Skeletal muscle tissue (tissue), 4 donors: ENCODE data around the gene CEP19. TPM values are rescaled to one million over a fixed set of nuclear protein-coding genes. Genes with fewer than 3 reads are reported as not detected.

ENCODE experiments used
- H3K27ac ChIP-seq: one replicate; pipeline ENCODE4 v1.7.0; 2013; ENCODE audit warnings: mild to moderate bottlenecking, low read depth, low read length, inconsistent platforms
- H3K27me3 ChIP-seq, 3 donors: one replicate each; pipeline ENCODE4 v1.7.0; 2013; ENCODE audit warnings: low read length in 3 of 3; ENCODE audit not compliant: control insufficient read depth in 3 of 3, insufficient read depth in 3 of 3
- H3K36me3 ChIP-seq, 3 donors: one replicate each; pipeline ENCODE4 v1.7.0; 2013; ENCODE audit warnings: low read length in 3 of 3; ENCODE audit not compliant: control insufficient read depth in 3 of 3, insufficient read depth in 3 of 3
- H3K4me1 ChIP-seq, 3 donors: one replicate each; pipeline ENCODE4 v1.7.0; 2013; ENCODE audit warnings: low read length in 3 of 3, mild to moderate bottlenecking in 3 of 3; ENCODE audit not compliant: control insufficient read depth in 3 of 3, insufficient read depth in 3 of 3
- H3K4me3 ChIP-seq, 3 donors: one replicate each; pipeline ENCODE4 v1.7.0; 2013; ENCODE audit warnings: low read length in 3 of 3
- H3K9ac ChIP-seq, 3 donors: one replicate each; pipeline ENCODE4 v1.7.0; 2013; ENCODE audit warnings: low read length in 3 of 3, mild to moderate bottlenecking in 3 of 3, moderate library complexity in 2 of 3, low read depth in 1 of 3
- H3K9me3 ChIP-seq, 3 donors: one replicate each; pipeline ENCODE4 v1.7.0; 2013; ENCODE audit warnings: low read length in 3 of 3; ENCODE audit not compliant: control insufficient read depth in 3 of 3
- total RNA-seq: library from RNA; depleted of rRNA; stranded (reverse); fragments of >200 nt; gene quantifications from one replicate; pipeline ENCODE4 v1.2.3, GENCODE V29; 2014
- donor health status: Osteomylitis.

Gene CEP19
- total RNA-seq, 1 donor from 2014 or later, result 2.6 TPM

DNA sequence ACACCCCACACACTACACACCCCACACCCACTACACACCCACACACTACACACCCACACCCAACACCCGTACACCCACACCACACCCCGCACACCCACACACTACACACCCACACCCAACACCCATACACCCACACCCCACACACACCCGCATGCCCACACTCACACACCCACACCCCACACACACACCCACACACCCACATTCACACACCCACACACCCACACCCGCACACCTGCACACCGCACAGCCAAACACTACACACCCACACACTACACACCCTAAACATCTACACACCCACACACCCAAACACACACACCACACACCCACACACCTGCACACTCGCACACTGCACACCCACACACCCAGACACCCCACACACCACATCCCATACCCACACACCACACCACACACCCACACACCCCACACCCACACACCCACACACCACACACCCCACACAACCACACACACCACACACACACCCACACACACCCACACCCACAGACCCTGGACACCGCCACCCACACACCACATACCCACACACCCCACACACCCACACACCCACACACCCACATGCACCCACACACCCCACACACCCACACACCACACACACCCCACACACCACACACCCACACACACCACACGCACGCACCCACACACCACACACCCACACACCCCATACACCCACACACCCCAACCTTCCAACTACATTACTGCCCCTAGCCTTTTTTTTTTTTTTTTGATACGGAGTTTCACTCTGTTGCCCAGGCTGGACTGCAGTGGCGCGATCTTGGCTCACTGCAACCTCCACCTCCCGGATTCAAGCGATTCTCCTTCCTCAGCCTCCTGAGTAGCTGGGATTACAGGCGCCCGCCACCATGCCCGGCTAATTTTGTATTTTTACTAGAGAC, 16.9 kb downstream of the CEP19 start:
- peaks cover 0 to 4% (median 0%) of the 10 kb centered on the region in 3 donors for H3K27me3 ChIP-seq
- no peaks in the 10 kb centered on the region for H3K36me3 ChIP-seq
- no peak overlapping the region for H3K9ac ChIP-seq
- H3K27ac ChIP-seq, result no peak overlapping the region
- H3K4me1 ChIP-seq, result no peaks in the 10 kb centered on the region
- H3K4me3 ChIP-seq, result no peak overlapping the region
- H3K9me3 ChIP-seq, result no peaks in the 10 kb centered on the region

DNA sequence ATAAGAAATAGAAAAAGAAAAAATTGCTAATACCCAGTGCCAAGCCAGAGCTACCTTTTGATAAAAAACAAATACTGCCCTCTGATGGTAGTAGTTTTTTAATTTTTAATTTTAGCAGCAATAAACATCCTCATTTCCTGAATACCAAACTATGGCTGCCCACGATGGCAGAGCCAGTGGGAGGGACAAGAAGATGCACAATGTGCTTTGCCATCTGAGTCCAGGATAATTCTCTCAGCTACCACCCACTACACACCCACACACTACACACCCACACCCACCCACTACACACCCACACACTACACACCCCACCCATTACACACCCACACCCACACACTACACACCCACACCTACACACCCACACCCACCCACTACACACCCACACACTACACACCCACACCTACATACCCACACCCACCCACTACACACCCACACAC, 17.8 kb downstream of the CEP19 start:
- H3K9me3 ChIP-seq, result no peaks in the 10 kb centered on the region

DNA sequence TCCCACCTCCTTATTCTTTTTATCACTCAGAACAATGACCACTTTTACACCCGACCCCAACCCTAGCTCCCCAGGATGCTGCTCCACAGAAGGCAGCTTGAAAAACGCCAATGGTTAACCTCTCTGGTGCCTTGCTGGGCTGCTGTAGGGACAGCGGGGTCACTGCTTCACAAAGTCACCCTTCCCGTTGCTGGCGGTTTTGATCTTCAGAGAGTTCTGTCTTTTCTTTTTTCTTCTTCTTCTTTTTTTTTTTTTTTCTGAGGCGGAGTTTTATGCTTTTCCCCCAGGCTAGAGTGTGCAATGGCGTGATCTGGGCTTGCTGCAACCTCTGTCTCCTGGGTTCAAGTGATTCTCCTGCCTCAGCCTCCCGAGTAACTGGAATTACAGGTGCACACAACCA, 20.7 kb downstream of the CEP19 start:
- no peaks in the 10 kb centered on the region for H3K36me3 ChIP-seq
- peaks cover 0 to 4% (median 0%) of the 10 kb centered on the region in 3 donors for H3K27me3 ChIP-seq
- no peak overlapping the region for H3K4me3 ChIP-seq
- peaks cover 0 to 4% (median 0%) of the 10 kb centered on the region in 3 donors for H3K4me1 ChIP-seq
- no peaks in the 10 kb centered on the region for H3K9me3 ChIP-seq
- H3K27ac ChIP-seq, result no peak overlapping the region
- H3K9ac ChIP-seq, result no peak overlapping the region

More for the DNA sequence above, 17.8 kb downstream of the CEP19 start:
- Histone ChIP-seq H3K27ac (no peak overlapping the region), H3K4me3 (no peak overlapping the region), H3K4me1 (no peaks in the 10 kb centered on the region), H3K9ac (no peak overlapping the region), H3K27me3 (peaks cover 0 to 4% (median 0%) of the 10 kb centered on the region in 3 donors), H3K36me3 (no peaks in the 10 kb centered on the region)

- Histone ChIP-seq H3K27ac (no peak overlapping the region), H3K4me3 (no peak overlapping the region), H3K36me3 (no peaks in the 10 kb centered on the region), H3K9ac (no peak overlapping the region), H3K27me3 (peaks cover 0 to 4% (median 0%) of the 10 kb centered on the region in 3 donors), H3K4me1 (peaks cover 0 to 4% (median under 1%) of the 10 kb centered on the region in 3 donors), H3K9me3 (no peaks in the 10 kb centered on the region)
Observed at GRCh38 chr3:196689941-196690660, 21.9 kb downstream of the CEP19 start.

- Histone ChIP-seq H3K36me3 (no peaks in the 10 kb centered on the region), H3K27me3 (peaks cover 0 to 4% (median 0%) of the 10 kb centered on the region in 3 donors), H3K4me3 (no peak overlapping the region), H3K27ac (no peak overlapping the region), H3K4me1 (peaks cover 3 to 4% (median 4%) of the 10 kb centered on the region in 3 donors), H3K9ac (no peak overlapping the region), H3K9me3 (no peaks in the 10 kb centered on the region)
Observed at GRCh38 chr3:196688349-196688748, 23.7 kb downstream of the CEP19 start.

- Histone ChIP-seq H3K4me3 (no peak overlapping the region), H3K27me3 (peaks cover 0 to 3% (median 0%) of the 10 kb centered on the region in 3 donors), H3K36me3 (no peaks in the 10 kb centered on the region), H3K27ac (no peak overlapping the region), H3K9ac (no peak overlapping the region), H3K9me3 (no peaks in the 10 kb centered on the region), H3K4me1 (peaks cover 3 to 4% (median 4%) of the 10 kb centered on the region in 3 donors)
Observed at GRCh38 chr3:196686436-196686835, 25.6 kb downstream of the CEP19 start.

DNA sequence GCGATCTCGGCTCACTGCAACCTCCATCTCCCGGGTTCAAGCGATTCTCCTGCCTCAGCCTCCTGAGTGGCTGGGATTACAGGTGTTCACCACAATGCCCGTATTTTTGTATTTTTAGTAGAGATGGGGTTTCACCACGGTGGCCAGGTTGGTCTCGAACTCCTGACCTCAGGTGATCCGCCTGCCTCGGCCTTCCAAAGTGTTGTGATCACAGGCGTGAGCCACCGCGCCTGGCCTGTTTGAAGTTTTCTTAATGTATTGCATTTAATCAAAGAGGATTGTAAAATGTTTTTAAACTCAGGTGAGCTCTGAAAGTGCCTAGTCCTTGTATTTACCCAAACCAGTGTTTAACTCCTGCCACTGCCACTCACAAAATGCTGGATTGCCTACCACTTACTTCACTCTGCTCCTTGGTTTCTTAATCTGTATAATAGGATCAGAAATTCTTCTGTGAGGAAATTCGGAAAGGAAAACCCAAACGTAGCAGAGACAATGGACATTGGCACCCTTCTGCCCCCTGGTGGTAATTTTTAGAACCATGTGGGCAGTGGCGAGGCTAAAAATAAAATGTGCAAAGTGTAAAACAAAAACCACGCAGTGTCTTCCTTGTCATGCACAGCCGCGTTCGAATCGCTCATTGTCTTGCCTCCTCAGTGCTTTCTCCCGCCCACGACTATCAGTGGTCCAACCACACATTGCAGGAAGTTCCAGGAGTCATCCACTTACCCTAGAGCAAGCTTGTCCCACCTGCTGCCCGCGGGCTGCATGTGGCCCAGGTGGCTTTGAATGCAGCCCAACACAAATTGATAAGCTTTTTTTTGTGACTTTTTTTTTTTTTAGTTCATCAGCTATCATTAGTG, 27.3 kb downstream of the CEP19 start:
- peak overlapping the region; percentile 39 to 66 (median 40) for H3K9ac ChIP-seq
- peak overlapping the region; percentile 24 to 62 (median 56) for H3K4me3 ChIP-seq
- H3K9me3 ChIP-seq, result no peaks in the 10 kb centered on the region
- no peaks in the 10 kb centered on the region for H3K27me3 ChIP-seq
- no peak overlapping the region for H3K27ac ChIP-seq
- H3K36me3 ChIP-seq, result no peaks in the 10 kb centered on the region
- peaks cover 3 to 4% (median 4%) of the 10 kb centered on the region in 3 donors for H3K4me1 ChIP-seq

DNA sequence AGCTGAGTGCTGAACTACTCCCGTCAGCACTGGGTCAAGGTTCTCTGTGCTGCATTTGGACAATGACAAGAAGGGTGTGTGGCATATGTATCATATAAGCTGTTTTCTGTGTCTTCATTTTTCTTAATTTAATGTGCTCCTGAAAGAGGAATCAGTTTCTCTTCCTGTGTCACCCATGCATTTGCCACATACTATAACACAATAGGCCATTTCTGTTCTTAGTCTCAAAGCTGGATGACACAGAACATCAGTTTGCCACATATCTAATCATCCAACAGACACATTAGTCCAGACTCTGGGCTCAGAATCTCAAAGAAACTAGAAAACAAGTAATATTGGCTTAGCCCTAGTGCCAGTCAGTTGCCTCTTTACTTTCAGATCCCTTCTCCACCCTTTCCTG, 34.1 kb downstream of the CEP19 start:
- Histone ChIP-seq H3K27ac (no peak overlapping the region), H3K9ac (no peak overlapping the region), H3K4me1 (no peaks in the 10 kb centered on the region), H3K9me3 (no peaks in the 10 kb centered on the region), H3K27me3 (peaks cover 0 to 4% (median 3%) of the 10 kb centered on the region in 3 donors), H3K4me3 (no peak overlapping the region), H3K36me3 (no peaks in the 10 kb centered on the region)

DNA sequence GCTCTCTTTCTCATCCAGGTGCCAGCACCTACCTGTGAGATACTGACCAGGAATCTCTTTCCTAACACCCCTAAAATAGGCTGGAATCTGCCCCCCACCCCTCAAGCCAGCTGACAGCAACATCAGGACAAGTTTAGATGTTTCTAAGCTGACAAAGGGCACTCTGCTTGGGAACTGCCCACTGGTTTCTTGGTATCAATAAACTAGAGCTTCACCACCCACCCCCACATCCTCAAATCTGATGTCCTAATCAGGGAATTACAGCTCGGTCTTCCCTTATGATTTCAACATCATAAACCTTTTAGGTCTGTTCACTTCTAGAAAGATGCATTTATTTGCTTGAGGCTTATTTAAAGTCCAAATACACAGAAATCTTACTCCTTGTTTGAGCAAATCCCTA, 34.7 kb downstream of the CEP19 start:
- Histone ChIP-seq H3K9ac (no peak overlapping the region), H3K36me3 (no peaks in the 10 kb centered on the region), H3K27me3 (peaks cover 0 to 4% (median 3%) of the 10 kb centered on the region in 3 donors), H3K4me1 (no peaks in the 10 kb centered on the region), H3K4me3 (no peak overlapping the region), H3K9me3 (no peaks in the 10 kb centered on the region), H3K27ac (no peak overlapping the region)
